PC-3 (cell line): ENCODE results near the gene PREPL. TPM values are rescaled to one million over a fixed set of nuclear protein-coding genes. Genes with fewer than 3 reads are reported as not detected.

Experiments
- ATAC-seq: fragments of 200-7000 bp; cut with Tn5 transposase; 2 replicates; pipeline ENCODE4 v1.9.1; 2020; ENCODE audit warnings: mild to moderate bottlenecking, moderate library complexity
- BruUV-seq: library from RNA; stranded (reverse); fragments of 400-500 nt; replicated peaks from 2 replicates; lab custom pipeline; 2021; lab: Mats Ljungman, UMichigan
- CTCF ChIA-PET: fragments of 300-600 bp; sonication (Branson Sonifier 250); formaldehyde crosslinking; loops from one replicate; lab custom pipeline; 2022; ENCODE audit warnings: antibody characterized with exemption; lab: Charles Lee
- POLR2A ChIA-PET: fragments of 300-600 bp; sonication (Branson Sonifier 250); formaldehyde crosslinking; loops from one replicate; lab custom pipeline; 2022; ENCODE audit warnings: antibody characterized with exemption; ENCODE audit not compliant: unreplicated experiment; lab: Charles Lee
- DNase-seq: peaks from one replicate; pipeline ENCODE4 v3.0.0-alpha.2; 2015
- H2AFZ ChIP-seq: fragments of 300-600 bp; sonication (generic); 2 replicates; pipeline ENCODE4 v1.6.0; 2016; ENCODE audit warnings: antibody characterized with exemption, low read length
- H3F3A ChIP-seq: fragments of 300-600 bp; sonication (generic); one replicate; pipeline ENCODE4 v1.6.0; 2017; ENCODE audit warnings: antibody characterized with exemption, low read length, control low read depth, mild to moderate bottlenecking; ENCODE audit not compliant: unreplicated experiment
- H3K27ac ChIP-seq: fragments of 300-600 bp; sonication (generic); 2 replicates; pipeline ENCODE4 v1.5.1; 2016; ENCODE audit warnings: mild to moderate bottlenecking, low read length
- H3K27me3 ChIP-seq: fragments of 300-600 bp; sonication (generic); 2 replicates; pipeline ENCODE4 v1.6.1; 2016; ENCODE audit warnings: low read length, mixed read lengths
- H3K36me3 ChIP-seq: fragments of 300-600 bp; sonication (generic); 2 replicates; pipeline ENCODE4 v1.6.1; 2016; ENCODE audit warnings: low read depth, mixed run types, low read length, mixed read lengths
- H3K4me1 ChIP-seq: fragments of 300-600 bp; sonication (generic); 2 replicates; pipeline ENCODE4 v1.5.1; 2016; ENCODE audit warnings: low read length; ENCODE audit not compliant: insufficient read depth
- H3K4me2 ChIP-seq: fragments of 300-600 bp; sonication (generic); 2 replicates; pipeline ENCODE4 v1.6.0; 2016; ENCODE audit warnings: low read length
- H3K4me3 ChIP-seq: fragments of 300-600 bp; sonication (generic); 2 replicates; pipeline ENCODE4 v1.5.1; 2016; ENCODE audit warnings: mild to moderate bottlenecking, low read length, mixed read lengths
- H3K79me2 ChIP-seq: fragments of 300-600 bp; sonication (generic); 2 replicates; pipeline ENCODE4 v1.6.1; 2017; ENCODE audit warnings: low read length, mixed read lengths
- H3K9ac ChIP-seq: fragments of 300-600 bp; sonication (generic); 2 replicates; pipeline ENCODE4 v1.6.0; 2016; ENCODE audit warnings: mild to moderate bottlenecking, low read length
- H3K9me2 ChIP-seq: fragments of 300-600 bp; sonication (generic); replicated peaks from 2 replicates; pipeline ENCODE4 v1.6.1; 2016; ENCODE audit warnings: mixed run types, low read length, mixed read lengths
- H3K9me3 ChIP-seq: fragments of 300-600 bp; sonication (generic); 2 replicates; pipeline ENCODE4 v1.6.1; 2016; ENCODE audit warnings: low read length, mixed read lengths
- H4K20me1 ChIP-seq: fragments of 300-600 bp; sonication (generic); 2 replicates; pipeline ENCODE4 v1.6.1; 2016; ENCODE audit warnings: low read length, mixed read lengths
- CTCF ChIP-seq: fragments of 300-600 bp; sonication (generic); conservative IDR thresholded peaks from 2 replicates; pipeline ENCODE4 v1.5.1; 2017; ENCODE audit warnings: antibody characterized with exemption, low read depth, mild to moderate bottlenecking, low read length
- EZH2 ChIP-seq: fragments of 300-600 bp; sonication (generic); IDR thresholded peaks from one replicate; pipeline ENCODE4 v1.6.1; 2017; ENCODE audit warnings: antibody characterized with exemption, mild to moderate bottlenecking, low read length; ENCODE audit not compliant: unreplicated experiment
- EZH2phosphoT487 ChIP-seq: fragments of 300-600 bp; sonication (generic); IDR thresholded peaks from 2 replicates; pipeline ENCODE4 v1.6.1; 2018; ENCODE audit warnings: mild to moderate bottlenecking, antibody characterized with exemption, low read length, borderline replicate concordance
- intact Hi-C: fragments of 100-400 bp; cut with micrococcal nuclease; formaldehyde crosslinking; loops from 2 replicates; pipeline ENCODE4 v1.9.0; 2023
- total RNA-seq: library from RNA; depleted of rRNA; stranded (reverse); fragments of >200 nt; gene quantifications from 2 replicates; pipeline ENCODE4 v1.2.3, GENCODE V29; 2014

Gene PREPL
- total RNA-seq, 1 experiment from 2014 or later, result 36.2 TPM

GRCh38 chr2:44273076-44273475 lies 88.2 kb downstream of the PREPL start:
- POLR2A ChIA-PET, result no interaction called here
- Histone ChIP-seq H3K79me2 (no peaks in the 10 kb centered on the region), H3K9ac (no peak overlapping the region), H3K4me2 (no peak overlapping the region), H3K36me3 (no peaks in the 10 kb centered on the region), H4K20me1 (no peaks in the 10 kb centered on the region), H3K4me1 (peaks cover 30% of the 10 kb centered on the region), H2AFZ (no peak overlapping the region), H3K9me2 (no peaks in the 10 kb centered on the region), H3K9me3 (no peaks in the 10 kb centered on the region), H3K27ac (no peak overlapping the region), H3K4me3 (no peak overlapping the region), H3F3A (no peaks in the 10 kb centered on the region), H3K27me3 (no peaks in the 10 kb centered on the region)
- CTCF ChIA-PET, result no interaction called here
- no TSS peak for BruUV-seq
- ATAC-seq (no peak), DNase-seq (no peak)
- intact Hi-C loops, result no loop called here
- TF ChIP-seq EZH2phosphoT487 (no peak), EZH2 (no peak), CTCF (no peak)

GRCh38 chr2:44271296-44271695 lies 90.0 kb downstream of the PREPL start:
- intact Hi-C loops, result no loop called here
- peaks cover 26% of the 10 kb centered on the region for H3K4me1 ChIP-seq
- H2AFZ ChIP-seq, result no peak overlapping the region
- TF ChIP-seq EZH2phosphoT487 (no peak), EZH2 (no peak), CTCF (no peak)
- ChIA-PET CTCF (no interaction called here), POLR2A (no interaction called here)
- no peak overlapping the region for H3K27ac ChIP-seq
- H3K9me3 ChIP-seq, result no peaks in the 10 kb centered on the region
- DNase-seq (no peak), ATAC-seq (no peak)
- H3K36me3 ChIP-seq, result no peaks in the 10 kb centered on the region
- H3K4me2 ChIP-seq, result no peak overlapping the region
- H3K9me2 ChIP-seq, result no peaks in the 10 kb centered on the region
- H4K20me1 ChIP-seq, result no peaks in the 10 kb centered on the region
- H3F3A ChIP-seq, result no peaks in the 10 kb centered on the region
- no peak overlapping the region for H3K4me3 ChIP-seq
- H3K9ac ChIP-seq, result no peak overlapping the region
- H3K27me3 ChIP-seq, result no peaks in the 10 kb centered on the region
- no peaks in the 10 kb centered on the region for H3K79me2 ChIP-seq
- BruUV-seq, result no TSS peak

DNA sequence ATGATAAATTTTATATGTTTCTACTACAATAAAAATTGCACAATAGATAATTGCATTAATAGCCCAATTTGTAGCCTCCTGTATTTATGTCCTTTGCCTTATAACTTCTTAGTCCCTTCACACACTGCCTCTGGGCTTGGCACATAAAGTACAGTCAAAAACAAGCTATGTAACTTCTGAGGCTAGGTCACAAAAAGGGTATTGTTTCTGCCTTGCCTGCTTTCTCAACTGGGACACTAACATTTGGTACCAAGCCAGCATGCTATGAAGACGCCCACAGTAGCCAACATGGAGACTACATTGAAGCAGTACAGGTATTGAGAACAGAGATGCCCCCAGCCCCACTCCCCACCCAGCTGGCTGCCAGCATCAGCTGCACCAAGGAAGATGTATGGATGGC lies 91.5 kb downstream of the PREPL start:
- ChIA-PET POLR2A (no interaction called here), CTCF (interaction anchor here (0.6 kb wide), 1 partner anchor 43 kb away, joined by 3 read pairs; no protein-coding TSS in a partner anchor)
- Histone ChIP-seq H3K9me2 (no peaks in the 10 kb centered on the region), H3K36me3 (no peaks in the 10 kb centered on the region), H3K4me2 (no peak overlapping the region), H3K4me1 (peaks cover 16% of the 10 kb centered on the region), H3K79me2 (no peaks in the 10 kb centered on the region), H3F3A (no peaks in the 10 kb centered on the region), H3K9me3 (no peaks in the 10 kb centered on the region), H3K27me3 (no peaks in the 10 kb centered on the region), H3K9ac (no peak overlapping the region), H3K4me3 (no peak overlapping the region), H2AFZ (no peak overlapping the region), H4K20me1 (no peaks in the 10 kb centered on the region), H3K27ac (no peak overlapping the region)
- TF ChIP-seq EZH2 (no peak), EZH2phosphoT487 (no peak), CTCF (no peak)
- BruUV-seq, result no TSS peak
- intact Hi-C loops, result no loop called here
- DNase-seq (no peak), ATAC-seq (no peak)
